HL-60 (cell line): ENCODE measurements around the gene POLE.

Experiments used
- GABPA ChIP-seq: IDR thresholded peaks from 2 replicates; pipeline ENCODE4 v1.6.1; 2012; ENCODE audit warnings: low read depth
- POLR2AphosphoS5 ChIP-seq: IDR thresholded peaks from 2 replicates; pipeline ENCODE4 v1.6.1; 2012; ENCODE audit warnings: low read depth
- REST ChIP-seq: IDR thresholded peaks from 2 replicates; pipeline ENCODE4 v1.6.1; 2012; ENCODE audit warnings: low read depth; ENCODE audit not compliant: insufficient replicate concordance
- SPI1 ChIP-seq: IDR thresholded peaks from 2 replicates; pipeline ENCODE4 v1.6.1; 2012; ENCODE audit warnings: low read depth, mild to moderate bottlenecking, borderline replicate concordance
- TF ChIP-seq, protein P1 (sequence below): IDR thresholded peaks from one replicate; pipeline ENCODE4 v1.5.1; 2011; ENCODE audit warnings: low read length, control low read depth, inconsistent platforms; ENCODE audit not compliant: insufficient read depth

DNA sequence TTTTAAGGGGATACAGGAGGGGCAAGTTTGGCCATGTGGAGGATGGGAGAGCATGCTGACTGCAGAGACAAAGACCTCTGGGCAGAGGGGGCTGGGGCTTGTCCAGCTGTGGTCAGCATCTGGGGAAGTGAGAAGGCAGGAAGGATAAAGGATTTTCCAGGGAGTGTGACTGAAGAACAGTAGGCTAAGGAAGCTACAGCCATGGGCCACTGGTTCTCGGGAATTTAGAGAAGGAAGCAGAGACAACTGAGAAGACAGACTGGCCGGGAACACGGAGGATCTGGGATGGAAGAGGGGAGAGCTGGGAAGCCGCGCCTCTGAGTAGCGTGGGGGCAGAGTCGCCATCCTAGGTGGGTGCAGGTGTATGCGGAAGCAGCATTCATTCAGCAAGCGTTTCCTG, 16.5 kb upstream of the POLE start:
- TF ChIP-seq, protein P1, sequence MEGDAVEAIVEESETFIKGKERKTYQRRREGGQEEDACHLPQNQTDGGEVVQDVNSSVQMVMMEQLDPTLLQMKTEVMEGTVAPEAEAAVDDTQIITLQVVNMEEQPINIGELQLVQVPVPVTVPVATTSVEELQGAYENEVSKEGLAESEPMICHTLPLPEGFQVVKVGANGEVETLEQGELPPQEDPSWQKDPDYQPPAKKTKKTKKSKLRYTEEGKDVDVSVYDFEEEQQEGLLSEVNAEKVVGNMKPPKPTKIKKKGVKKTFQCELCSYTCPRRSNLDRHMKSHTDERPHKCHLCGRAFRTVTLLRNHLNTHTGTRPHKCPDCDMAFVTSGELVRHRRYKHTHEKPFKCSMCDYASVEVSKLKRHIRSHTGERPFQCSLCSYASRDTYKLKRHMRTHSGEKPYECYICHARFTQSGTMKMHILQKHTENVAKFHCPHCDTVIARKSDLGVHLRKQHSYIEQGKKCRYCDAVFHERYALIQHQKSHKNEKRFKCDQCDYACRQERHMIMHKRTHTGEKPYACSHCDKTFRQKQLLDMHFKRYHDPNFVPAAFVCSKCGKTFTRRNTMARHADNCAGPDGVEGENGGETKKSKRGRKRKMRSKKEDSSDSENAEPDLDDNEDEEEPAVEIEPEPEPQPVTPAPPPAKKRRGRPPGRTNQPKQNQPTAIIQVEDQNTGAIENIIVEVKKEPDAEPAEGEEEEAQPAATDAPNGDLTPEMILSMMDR = no peak
- no peak for TF ChIP-seq POLR2AphosphoS5
- no peak for TF ChIP-seq REST
- TF ChIP-seq GABPA = no peak
- TF ChIP-seq SPI1 = no peak
